Fibroblast of lung (primary cell): ENCODE results near the gene TRPV4.

Experiments
- CTCF ChIP-seq, 2 donors: IDR thresholded peaks in 1 of 2; conservative IDR thresholded peaks in 1 of 2; 1 replicate in 1 of 2; 2 replicates in 1 of 2; pipeline ENCODE4 v1.5.1; 2011 to 2012; ENCODE audit warnings: low read length in 2 of 2, control low read depth in 1 of 2, inconsistent platforms in 1 of 2, low read depth in 1 of 2, mild to moderate bottlenecking in 1 of 2
- EZH2 ChIP-seq: IDR thresholded peaks from 2 replicates; pipeline ENCODE4 v1.5.1; 2012; ENCODE audit warnings: low read length, control low read depth, mild to moderate bottlenecking; ENCODE audit errors: missing control alignments

- TF ChIP-seq CTCF (conservative IDR thresholded peaks at IDR 0.05 in 1 of 2, IDR thresholded peaks at IDR 0.05 in 1 of 2; ENCODE audit: low read depth in 1 of 2, low read length in 2 of 2) = no peak
- TF ChIP-seq EZH2 = no peak
Observed at GRCh38 chr12:109771746-109772621, 61.2 kb downstream of the TRPV4 start.
